Skeletal muscle tissue (tissue), 4 donors: ENCODE data around the gene WDR4. TPM values are rescaled to one million over a fixed set of nuclear protein-coding genes. Genes with fewer than 3 reads are reported as not detected.
"Not testable (repeated sequence)": the region's sequence is repeated elsewhere in the genome, so short reads cannot be mapped to it uniquely, and the experiment has no call there.

Experiments used
- H3K27ac ChIP-seq: one replicate; pipeline ENCODE4 v1.7.0; 2013; ENCODE audit warnings: mild to moderate bottlenecking, low read depth, low read length, inconsistent platforms
- H3K27me3 ChIP-seq, 3 donors: one replicate each; pipeline ENCODE4 v1.7.0; 2013; ENCODE audit warnings: low read length in 3 of 3; ENCODE audit not compliant: control insufficient read depth in 3 of 3, insufficient read depth in 3 of 3
- H3K36me3 ChIP-seq, 3 donors: one replicate each; pipeline ENCODE4 v1.7.0; 2013; ENCODE audit warnings: low read length in 3 of 3; ENCODE audit not compliant: control insufficient read depth in 3 of 3, insufficient read depth in 3 of 3
- H3K4me1 ChIP-seq, 3 donors: one replicate each; pipeline ENCODE4 v1.7.0; 2013; ENCODE audit warnings: low read length in 3 of 3, mild to moderate bottlenecking in 3 of 3; ENCODE audit not compliant: control insufficient read depth in 3 of 3, insufficient read depth in 3 of 3
- H3K4me3 ChIP-seq, 3 donors: one replicate each; pipeline ENCODE4 v1.7.0; 2013; ENCODE audit warnings: low read length in 3 of 3
- H3K9ac ChIP-seq, 3 donors: one replicate each; pipeline ENCODE4 v1.7.0; 2013; ENCODE audit warnings: low read length in 3 of 3, mild to moderate bottlenecking in 3 of 3, moderate library complexity in 2 of 3, low read depth in 1 of 3
- H3K9me3 ChIP-seq, 3 donors: one replicate each; pipeline ENCODE4 v1.7.0; 2013; ENCODE audit warnings: low read length in 3 of 3; ENCODE audit not compliant: control insufficient read depth in 3 of 3
- total RNA-seq: library from RNA; depleted of rRNA; stranded (reverse); fragments of >200 nt; gene quantifications from one replicate; pipeline ENCODE4 v1.2.3, GENCODE V29; 2014
- donor health status: Osteomylitis.

The WDR4 gene
- total RNA-seq, 1 donor from 2014 or later = 8.4 TPM

GRCh38 chr21:42807938-42808613, 71.3 kb downstream of the WDR4 start:
- Histone ChIP-seq H3K36me3 (no peaks in the 10 kb centered on the region), H3K27me3 (peaks cover 13 to 20% (median 16%) of the 10 kb centered on the region in 3 donors), H3K4me3 (no peak overlapping the region), H3K27ac (no peak overlapping the region), H3K4me1 (no peaks in the 10 kb centered on the region), H3K9ac (no peak overlapping the region), H3K9me3 (no peaks in the 10 kb centered on the region)

- not testable (repeated sequence) for H3K36me3 ChIP-seq, H3K27ac ChIP-seq, H3K4me1 ChIP-seq, H3K9ac ChIP-seq, H3K9me3 ChIP-seq, H3K4me3 ChIP-seq
- peaks cover 13 to 20% (median 16%) of the 10 kb centered on the region in 3 donors for H3K27me3 ChIP-seq
Observed at GRCh38 chr21:42807293-42807895, 71.9 kb downstream of the WDR4 start.

GRCh38 chr21:42806509-42807140, 72.7 kb downstream of the WDR4 start:
- no peak overlapping the region for H3K4me3 ChIP-seq
- H3K9me3 ChIP-seq = no peaks in the 10 kb centered on the region
- H3K27me3 ChIP-seq = peaks cover 13 to 20% (median 16%) of the 10 kb centered on the region in 3 donors
- H3K9ac ChIP-seq = no peak overlapping the region
- no peaks in the 10 kb centered on the region for H3K36me3 ChIP-seq
- no peak overlapping the region for H3K27ac ChIP-seq
- H3K4me1 ChIP-seq = no peaks in the 10 kb centered on the region

GRCh38 chr21:42801616-42802015, 77.7 kb downstream of the WDR4 start:
- H3K27ac ChIP-seq, H3K36me3 ChIP-seq, H3K4me1 ChIP-seq, H3K4me3 ChIP-seq, H3K27me3 ChIP-seq, H3K9ac ChIP-seq, H3K9me3 ChIP-seq: not testable (repeated sequence)

GRCh38 chr21:42799948-42800347, 79.4 kb downstream of the WDR4 start:
- H3K9ac ChIP-seq = no peak overlapping the region

GRCh38 chr21:42799516-42799915, 79.8 kb downstream of the WDR4 start:
- H3K9ac ChIP-seq = no peak overlapping the region
- peaks cover 0 to 18% (median 6%) of the 10 kb centered on the region in 3 donors for H3K27me3 ChIP-seq
- H3K4me1 ChIP-seq = no peaks in the 10 kb centered on the region

More at GRCh38 chr21:42799948-42800347, 79.4 kb downstream of the WDR4 start:
- H3K36me3 ChIP-seq = no peaks in the 10 kb centered on the region
- H3K27ac ChIP-seq = no peak overlapping the region
- H3K27me3 ChIP-seq = peaks cover 0 to 14% (median 3%) of the 10 kb centered on the region in 3 donors
- no peaks in the 10 kb centered on the region for H3K4me1 ChIP-seq
- H3K4me3 ChIP-seq = no peak overlapping the region
- no peaks in the 10 kb centered on the region for H3K9me3 ChIP-seq

More at GRCh38 chr21:42799516-42799915, 79.8 kb downstream of the WDR4 start:
- no peak overlapping the region for H3K27ac ChIP-seq
- no peaks in the 10 kb centered on the region for H3K9me3 ChIP-seq
- H3K4me3 ChIP-seq = no peak overlapping the region
- H3K36me3 ChIP-seq = no peaks in the 10 kb centered on the region

Other genes with a start within 250 kb of the WDR4 start
- gene PDE9A, start 225.9 kb downstream of the WDR4 start, total RNA-seq = 1.6 TPM
- 45.9 TPM for gene NDUFV3, start 13.8 kb upstream of the WDR4 start, total RNA-seq
- not detected for gene ERVH48-1, start 46.1 kb upstream of the WDR4 start, total RNA-seq
- gene PKNOX1, start 95.0 kb upstream of the WDR4 start, total RNA-seq = 8.9 TPM
- gene CBS, start 196.3 kb upstream of the WDR4 start, total RNA-seq = 7.3 TPM
- 20.9 TPM for gene U2AF1, start 228.0 kb upstream of the WDR4 start, total RNA-seq